Mesothelial cell of epicardium (in vitro differentiated cells): ENCODE data around the gene FAAP20. TPM values are rescaled to one million over a fixed set of nuclear protein-coding genes. Genes with fewer than 3 reads are reported as not detected.
A peak's percentile ranks its signal among the peaks of the same experiment; 100 is the strongest.

Source experiments
- DNase-seq, 2 experiments: peaks; one replicate each; pipeline ENCODE4 v3.0.0; 2021; ENCODE audit warnings: low spot score in 2 of 2; ENCODE audit not compliant: unreplicated experiment in 2 of 2
- H3K27ac Mint-ChIP-seq: 2 replicates; pipeline ENCODE4 v1.8.0; 2021; ENCODE audit warnings: mixed read lengths
- H3K27me3 Mint-ChIP-seq: 2 replicates; pipeline ENCODE4 v1.8.0; 2021; ENCODE audit warnings: low read depth, mixed read lengths
- H3K36me3 Mint-ChIP-seq: 2 replicates; pipeline ENCODE4 v1.8.0; 2021; ENCODE audit warnings: mixed read lengths
- H3K4me1 Mint-ChIP-seq: 2 replicates; pipeline ENCODE4 v1.8.0; 2021; ENCODE audit warnings: mixed read lengths
- H3K4me3 Mint-ChIP-seq: 2 replicates; pipeline ENCODE4 v1.8.0; 2021; ENCODE audit warnings: mild to moderate bottlenecking, moderate library complexity, mixed read lengths
- H3K9me3 Mint-ChIP-seq: 2 replicates; pipeline ENCODE4 v1.8.0; 2021; ENCODE audit warnings: mixed read lengths
- CTCF ChIP-seq: fragments of 200-600 bp; sonication (generic); IDR thresholded peaks from one replicate; pipeline ENCODE4 v1.5.0; 2021; ENCODE audit warnings: antibody characterized with exemption; ENCODE audit not compliant: unreplicated experiment
- total RNA-seq: library from RNA; stranded (reverse); gene quantifications from 3 replicates; pipeline ENCODE4 v1.2.1, GENCODE V29; 2021

The FAAP20 gene
- total RNA-seq, 1 donor from 2014 or later, result 92.2 TPM

GRCh38 chr1:2239013-2239370, 44.4 kb upstream of the FAAP20 start:
- no peaks in the 10 kb centered on the region for H3K9me3 Mint-ChIP-seq
- H3K4me3 Mint-ChIP-seq, result no peak overlapping the region
- DNase-seq, result no peak
- peaks cover 49% of the 10 kb centered on the region for H3K4me1 Mint-ChIP-seq
- TF ChIP-seq CTCF, result no peak
- peak overlapping the region; percentile 87 for H3K27ac Mint-ChIP-seq
- H3K27me3 Mint-ChIP-seq, result no peaks in the 10 kb centered on the region
- peaks cover 2% of the 10 kb centered on the region for H3K36me3 Mint-ChIP-seq

- Mint-ChIP-seq H3K27me3 (no peaks in the 10 kb centered on the region), H3K9me3 (no peaks in the 10 kb centered on the region), H3K4me1 (peaks cover 54% of the 10 kb centered on the region), H3K27ac (no peak overlapping the region), H3K4me3 (no peak overlapping the region), H3K36me3 (peaks cover 2% of the 10 kb centered on the region)
- no peak for DNase-seq
- no peak for TF ChIP-seq CTCF
These were observed 43.9 kb upstream of the FAAP20 start for GRCh38 chr1:2238361-2239012.

- no peak for DNase-seq
- no peaks in the 10 kb centered on the region for H3K9me3 Mint-ChIP-seq
- peaks cover 2% of the 10 kb centered on the region for H3K36me3 Mint-ChIP-seq
- no peak overlapping the region for H3K4me3 Mint-ChIP-seq
- no peak for TF ChIP-seq CTCF
- H3K27me3 Mint-ChIP-seq, result no peaks in the 10 kb centered on the region
- peaks cover 60% of the 10 kb centered on the region for H3K4me1 Mint-ChIP-seq
- H3K27ac Mint-ChIP-seq, result peak overlapping the region; percentile 53
These were observed 43.2 kb upstream of the FAAP20 start for GRCh38 chr1:2237773-2238172.

GRCh38 chr1:2236695-2237677, 42.4 kb upstream of the FAAP20 start:
- H3K4me3 Mint-ChIP-seq, result no peak overlapping the region
- no peaks in the 10 kb centered on the region for H3K27me3 Mint-ChIP-seq
- TF ChIP-seq CTCF, result no peak
- H3K27ac Mint-ChIP-seq, result peak overlapping the region; percentile 53
- no peak for DNase-seq
- peaks cover 2% of the 10 kb centered on the region for H3K36me3 Mint-ChIP-seq
- peaks cover 65% of the 10 kb centered on the region for H3K4me1 Mint-ChIP-seq
- H3K9me3 Mint-ChIP-seq, result no peaks in the 10 kb centered on the region

- peaks cover 69% of the 10 kb centered on the region for H3K4me1 Mint-ChIP-seq
- H3K27me3 Mint-ChIP-seq, result no peaks in the 10 kb centered on the region
- peaks cover under 1% of the 10 kb centered on the region for H3K36me3 Mint-ChIP-seq
- H3K9me3 Mint-ChIP-seq, result no peaks in the 10 kb centered on the region
- DNase-seq, result no peak
- peak overlapping the region; percentile 77 for H3K27ac Mint-ChIP-seq
- TF ChIP-seq CTCF, result no peak
- no peak overlapping the region for H3K4me3 Mint-ChIP-seq
These were observed 40.9 kb upstream of the FAAP20 start for GRCh38 chr1:2235300-2235998.
